ENCODE measurements around the gene TNS3. TPM values are rescaled to one million over a fixed set of nuclear protein-coding genes. Genes with fewer than 3 reads are reported as not detected.
A peak's percentile ranks its signal among the peaks of the same experiment; 100 is the strongest.

The TNS3 gene
- polyA plus RNA-seq, 6 donors from 2014 or later, result 1.5 to 6.3 (median 4.8) TPM

GRCh38 chr7:47559306-47560220 lies 22.3 kb downstream of the TNS3 start:
- DNase-seq, result no peak
- H3K4me3 Mint-ChIP-seq, result peak overlapping the region in 1 of 8 donors; percentile 5
- peaks cover 0 to 10% of the 10 kb centered on the region in 2 donors for H3K36me3 Mint-ChIP-seq
- H3K27ac Mint-ChIP-seq, result peak overlapping the region in 5 of 6 donors; percentile 37 to 76 (median 64)
- H3K27me3 Mint-ChIP-seq, result no peaks in the 10 kb centered on the region
- ATAC-seq (ENCODE audit: low read depth in 2 of 2), result no peak
- H3K4me1 Mint-ChIP-seq, result peaks cover 18 to 22% (median 20%) of the 10 kb centered on the region in 3 donors
- H3K9me3 Mint-ChIP-seq, result no peaks in the 10 kb centered on the region

- H3K27me3 Mint-ChIP-seq, result no peaks in the 10 kb centered on the region
- no peak for DNase-seq
- peaks cover 0 to 3% (median 0%) of the 10 kb centered on the region in 7 donors for H3K9me3 Mint-ChIP-seq
- no peak for ATAC-seq (ENCODE audit: low read depth in 2 of 2)
- H3K27ac Mint-ChIP-seq, result peak overlapping the region in 1 of 6 donors; percentile 38
- no peak overlapping the region for H3K4me3 Mint-ChIP-seq
- H3K36me3 Mint-ChIP-seq, result peaks cover 0 to 15% of the 10 kb centered on the region in 2 donors
- peaks cover 19 to 20% (median 19%) of the 10 kb centered on the region in 3 donors for H3K4me1 Mint-ChIP-seq
Observed at GRCh38 chr7:47557694-47558670, 23.9 kb downstream of the TNS3 start.

GRCh38 chr7:47557317-47557693 lies 24.6 kb downstream of the TNS3 start:
- Mint-ChIP-seq H3K27ac (no peak overlapping the region), H3K36me3 (peaks cover 0 to 15% of the 10 kb centered on the region in 2 donors), H3K27me3 (no peaks in the 10 kb centered on the region), H3K4me1 (peaks cover 26% of the 10 kb centered on the region in 3 donors), H3K4me3 (no peak overlapping the region), H3K9me3 (peaks cover 0 to 5% (median 0%) of the 10 kb centered on the region in 7 donors)
- no peak for ATAC-seq (ENCODE audit: low read depth in 2 of 2)
- no peak for DNase-seq

GRCh38 chr7:47556511-47557180 lies 25.3 kb downstream of the TNS3 start:
- Mint-ChIP-seq H3K27me3 (no peaks in the 10 kb centered on the region), H3K9me3 (peaks cover 0 to 5% (median 0%) of the 10 kb centered on the region in 7 donors), H3K4me3 (peak overlapping the region in 1 of 8 donors; percentile 44), H3K27ac (no peak overlapping the region), H3K4me1 (peaks cover 26 to 28% (median 28%) of the 10 kb centered on the region in 3 donors), H3K36me3 (peaks cover 0 to 15% of the 10 kb centered on the region in 2 donors)
- DNase-seq (no peak), ATAC-seq (ENCODE audit: low read depth in 2 of 2) (no peak)

- peaks cover 21 to 41% (median 39%) of the 10 kb centered on the region in 3 donors for H3K4me1 Mint-ChIP-seq
- no peaks in the 10 kb centered on the region for H3K27me3 Mint-ChIP-seq
- peaks cover 0 to 4% of the 10 kb centered on the region in 2 donors for H3K36me3 Mint-ChIP-seq
- ATAC-seq (ENCODE audit: low read depth in 2 of 2), result no peak
- peaks cover 0 to 5% (median 0%) of the 10 kb centered on the region in 7 donors for H3K9me3 Mint-ChIP-seq
- peak overlapping the region in 2 of 6 donors; percentile 37 to 41 for H3K27ac Mint-ChIP-seq
- H3K4me3 Mint-ChIP-seq, result no peak overlapping the region
- no peak for DNase-seq
Observed at GRCh38 chr7:47553309-47553708, 28.6 kb downstream of the TNS3 start.

- Mint-ChIP-seq H3K4me3 (peak overlapping the region in 4 of 8 donors; percentile 3 to 48 (median 16)), H3K27me3 (no peaks in the 10 kb centered on the region), H3K36me3 (peaks cover 0 to 4% of the 10 kb centered on the region in 2 donors), H3K27ac (peak overlapping the region in 3 of 6 donors; percentile 37 to 55 (median 52)), H3K4me1 (peaks cover 23 to 44% (median 42%) of the 10 kb centered on the region in 3 donors), H3K9me3 (peaks cover 0 to 5% (median 0%) of the 10 kb centered on the region in 7 donors)
- ATAC-seq (ENCODE audit: low read depth in 2 of 2) (peak in 1 of 2 donors; percentile 45), DNase-seq (no peak)
Observed at GRCh38 chr7:47552621-47553020, 29.3 kb downstream of the TNS3 start.

- Mint-ChIP-seq H3K4me1 (peaks cover 26 to 47% (median 47%) of the 10 kb centered on the region in 3 donors), H3K27ac (peak overlapping the region in 1 of 6 donors; percentile 37), H3K9me3 (peaks cover 0 to 5% (median 0%) of the 10 kb centered on the region in 7 donors), H3K4me3 (no peak overlapping the region), H3K27me3 (no peaks in the 10 kb centered on the region), H3K36me3 (peaks cover 0 to 4% of the 10 kb centered on the region in 2 donors)
- ATAC-seq (ENCODE audit: low read depth in 2 of 2), result no peak
- DNase-seq, result no peak
Observed at GRCh38 chr7:47551668-47552440, 30.1 kb downstream of the TNS3 start.

- H3K9me3 Mint-ChIP-seq, result peaks cover 0 to 5% (median 0%) of the 10 kb centered on the region in 7 donors
- H3K36me3 Mint-ChIP-seq, result peaks cover 0 to 4% of the 10 kb centered on the region in 2 donors
- ATAC-seq (ENCODE audit: low read depth in 2 of 2) (no peak), DNase-seq (no peak)
- H3K4me1 Mint-ChIP-seq, result peaks cover 28 to 47% (median 45%) of the 10 kb centered on the region in 3 donors
- peak overlapping the region in 4 of 6 donors; percentile 11 to 84 (median 43) for H3K27ac Mint-ChIP-seq
- no peaks in the 10 kb centered on the region for H3K27me3 Mint-ChIP-seq
- H3K4me3 Mint-ChIP-seq, result no peak overlapping the region
Observed at GRCh38 chr7:47550788-47551470, 31.0 kb downstream of the TNS3 start.

- Mint-ChIP-seq H3K4me1 (peaks cover 37 to 50% (median 47%) of the 10 kb centered on the region in 3 donors), H3K27ac (peak overlapping the region in 1 of 6 donors; percentile 44)
Observed at GRCh38 chr7:47549916-47550315, 32.0 kb downstream of the TNS3 start.

GRCh38 chr7:47549397-47549796 lies 32.5 kb downstream of the TNS3 start:
- ATAC-seq (ENCODE audit: low read depth in 2 of 2), result no peak
- no peak for DNase-seq
- Mint-ChIP-seq H3K4me1 (peaks cover 41 to 53% (median 52%) of the 10 kb centered on the region in 3 donors), H3K27me3 (no peaks in the 10 kb centered on the region), H3K4me3 (no peak overlapping the region), H3K36me3 (peaks cover 0 to 4% of the 10 kb centered on the region in 2 donors), H3K27ac (peak overlapping the region in 1 of 6 donors; percentile 79), H3K9me3 (peaks cover 0 to 5% (median 0%) of the 10 kb centered on the region in 7 donors)

More at GRCh38 chr7:47549916-47550315, 32.0 kb downstream of the TNS3 start:
- no peaks in the 10 kb centered on the region for H3K27me3 Mint-ChIP-seq
- DNase-seq (no peak), ATAC-seq (ENCODE audit: low read depth in 2 of 2) (no peak)
- peaks cover 0 to 5% (median 0%) of the 10 kb centered on the region in 7 donors for H3K9me3 Mint-ChIP-seq
- peaks cover 0 to 4% of the 10 kb centered on the region in 2 donors for H3K36me3 Mint-ChIP-seq
- H3K4me3 Mint-ChIP-seq, result no peak overlapping the region

- no peaks in the 10 kb centered on the region for H3K27me3 Mint-ChIP-seq
- H3K4me3 Mint-ChIP-seq, result peak overlapping the region in 1 of 8 donors; percentile 38
- peak overlapping the region in 4 of 6 donors; percentile 47 to 95 (median 82) for H3K27ac Mint-ChIP-seq
- H3K4me1 Mint-ChIP-seq, result peaks cover 49 to 60% (median 59%) of the 10 kb centered on the region in 3 donors
- peaks cover 0 to 4% of the 10 kb centered on the region in 2 donors for H3K36me3 Mint-ChIP-seq
- ATAC-seq (ENCODE audit: low read depth in 2 of 2) (no peak), DNase-seq (no peak)
- H3K9me3 Mint-ChIP-seq, result peaks cover 0 to 5% (median 0%) of the 10 kb centered on the region in 7 donors
Observed at GRCh38 chr7:47548546-47548945, 33.4 kb downstream of the TNS3 start.

Data from naive B cell (primary cell).